Stimulated activated CD4-positive, alpha-beta T cell treated with anti-CD3 and anti-CD28 coated beads, TNF-alpha, amount 100 ng/mL, for 4 hours (primary cell): ENCODE data around the gene PPIAL4G.
"Not testable (repeated sequence)": the region's sequence is repeated elsewhere in the genome, so short reads cannot be mapped to it uniquely, and the experiment has no call there.

Experiments used
- DNase-seq, 3 experiments: peaks; one replicate each; pipeline ENCODE4 v3.0.0-alpha.2; 2020; ENCODE audit warnings: low read depth in 3 of 3

PPIAL4G gene

DNA sequence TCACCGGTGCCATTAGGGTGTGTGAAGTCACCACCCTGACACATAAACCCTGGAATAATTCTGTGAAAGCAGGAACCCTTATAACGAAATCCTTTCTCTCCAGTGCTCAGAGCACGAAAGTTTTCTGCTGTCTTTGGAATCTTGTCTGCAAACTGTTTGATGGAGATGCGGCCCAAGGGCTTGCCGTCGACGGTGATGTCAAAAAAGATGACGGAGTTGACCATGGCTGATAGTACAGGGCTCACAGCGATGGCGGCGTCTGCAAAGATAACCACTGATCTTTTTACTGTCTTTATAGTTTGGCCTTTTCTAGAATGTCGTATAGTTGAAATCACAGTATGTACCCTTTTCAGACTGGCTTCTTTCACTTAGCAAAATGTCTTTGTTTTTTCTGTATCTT, at the start of gene PPIAL4G:
Gene PPIAL4G, minus strand, starts transcription at position 274 of the 400 bp plus-strand sequence. Its CDS starts 50 bp downstream, at position 224.
- not testable (repeated sequence) for DNase-seq

GRCh38 chr1:148532158-148532557, 49.1 kb upstream of the PPIAL4G start:
- DNase-seq, result not testable (repeated sequence)

- DNase-seq, result peak; percentile 41 to 50 (median 49)
Measured at GRCh38 chr1:148529101-148529567, 46.0 kb upstream of the PPIAL4G start.

DNA sequence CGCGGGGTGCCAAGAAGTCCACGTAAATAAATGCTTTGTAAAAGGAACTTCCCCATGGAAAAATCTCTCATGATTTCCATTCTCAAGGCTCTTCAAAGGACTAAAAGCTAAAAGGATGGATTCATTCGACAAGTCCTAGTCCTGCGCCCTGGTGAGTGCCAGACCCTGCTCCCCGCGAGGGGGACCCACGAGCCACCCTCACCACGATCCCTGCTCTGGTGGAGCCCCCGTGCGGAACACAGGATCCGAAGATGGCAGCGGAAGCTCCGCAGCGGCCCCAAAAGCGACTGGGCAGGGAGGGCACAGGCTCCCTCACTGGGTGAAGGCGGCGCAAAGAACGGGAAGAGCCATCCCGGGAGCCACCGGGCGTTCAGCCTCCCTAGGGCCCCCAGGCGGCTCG, 45.5 kb upstream of the PPIAL4G start:
- not testable (repeated sequence) for DNase-seq

GRCh38 chr1:148526587-148526986, 43.5 kb upstream of the PPIAL4G start:
- DNase-seq, result not testable (repeated sequence)

- DNase-seq, result not testable (repeated sequence)
Measured at GRCh38 chr1:148523205-148524144, 40.4 kb upstream of the PPIAL4G start.

DNA sequence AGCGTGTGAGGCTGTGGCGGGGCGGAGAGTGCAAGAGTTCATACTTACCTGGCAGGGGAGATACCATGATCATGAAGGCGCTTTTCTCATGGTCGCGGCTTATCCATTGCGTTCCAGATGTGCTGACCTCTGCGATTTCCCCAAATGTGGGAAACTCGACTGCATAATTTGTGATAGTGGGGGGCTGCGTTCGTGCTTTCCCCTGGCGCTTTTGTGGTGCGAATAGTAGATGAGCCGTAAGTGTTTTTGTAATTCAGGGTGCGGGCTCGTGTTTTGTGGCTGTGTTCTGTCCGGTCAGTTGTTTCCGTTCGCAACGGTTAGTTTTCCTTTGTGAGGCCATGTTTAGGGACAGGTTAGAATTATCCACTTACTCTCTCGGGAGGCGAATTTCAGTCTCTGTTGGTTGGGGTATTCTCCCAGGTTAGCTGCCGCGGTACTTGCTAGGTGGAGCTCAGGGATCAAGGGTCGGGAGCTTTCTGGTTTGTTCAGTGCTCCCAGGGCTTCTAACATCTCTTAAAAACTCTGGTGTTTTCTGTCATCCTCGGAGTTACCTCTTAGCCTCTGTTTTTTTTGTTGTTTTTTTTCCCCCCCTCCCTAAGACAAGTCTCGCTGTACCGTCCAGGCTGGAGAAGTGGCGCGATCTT, 39.6 kb upstream of the PPIAL4G start:
- DNase-seq, result peak; percentile 66 to 79 (median 69)

- peak; percentile 50 to 70 (median 66) for DNase-seq
Measured at GRCh38 chr1:148522072-148522471, 39.0 kb upstream of the PPIAL4G start.

DNA sequence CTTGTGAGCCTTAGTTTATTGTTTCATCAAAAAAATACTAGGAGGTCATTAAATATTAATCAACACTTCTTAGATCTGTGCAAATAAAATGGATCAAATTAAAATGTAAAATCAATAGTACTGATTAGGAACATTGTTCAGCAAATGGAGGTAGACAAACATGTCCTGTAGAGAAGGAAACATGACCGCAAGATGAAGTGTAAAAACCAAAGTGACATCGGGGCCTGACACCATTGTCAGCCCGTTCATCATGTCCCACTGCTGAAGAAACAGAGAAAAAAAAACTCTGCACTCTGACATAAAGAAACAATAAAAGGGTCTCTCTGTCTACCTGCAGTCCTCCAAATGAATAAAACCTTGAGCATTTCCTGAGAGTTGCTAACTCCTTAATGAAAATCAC, 31.2 kb upstream of the PPIAL4G start:
- DNase-seq, result not testable (repeated sequence)

DNA sequence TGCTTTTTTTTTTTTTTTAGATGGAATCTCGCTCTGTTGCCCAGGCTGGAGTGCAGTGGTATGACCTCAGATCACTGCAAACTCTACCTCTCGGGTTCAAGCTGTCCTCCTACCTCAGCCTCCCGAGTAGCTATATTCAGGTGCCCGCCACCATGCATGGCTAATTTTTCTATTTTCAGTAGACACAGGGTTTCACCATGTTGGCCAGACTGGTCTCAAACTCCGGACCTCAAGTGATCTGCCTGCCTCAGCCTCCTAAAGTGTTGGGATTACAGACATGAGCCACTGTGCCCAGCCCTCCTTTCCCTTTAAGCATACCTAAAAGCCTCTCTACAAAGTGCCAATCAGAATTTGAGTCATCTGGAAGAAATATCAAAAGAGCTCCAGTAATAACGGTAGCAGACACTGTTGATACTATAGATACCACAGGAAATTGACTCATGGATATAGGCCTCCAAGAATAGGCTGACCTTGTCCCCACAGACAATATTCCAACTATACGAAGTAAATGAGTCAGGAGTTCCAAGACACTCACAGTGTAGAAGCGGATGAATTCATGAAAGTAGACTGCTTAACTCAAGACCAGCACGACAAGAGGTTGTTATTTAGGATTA, 29.6 kb upstream of the PPIAL4G start:
- DNase-seq, result not testable (repeated sequence)

DNA sequence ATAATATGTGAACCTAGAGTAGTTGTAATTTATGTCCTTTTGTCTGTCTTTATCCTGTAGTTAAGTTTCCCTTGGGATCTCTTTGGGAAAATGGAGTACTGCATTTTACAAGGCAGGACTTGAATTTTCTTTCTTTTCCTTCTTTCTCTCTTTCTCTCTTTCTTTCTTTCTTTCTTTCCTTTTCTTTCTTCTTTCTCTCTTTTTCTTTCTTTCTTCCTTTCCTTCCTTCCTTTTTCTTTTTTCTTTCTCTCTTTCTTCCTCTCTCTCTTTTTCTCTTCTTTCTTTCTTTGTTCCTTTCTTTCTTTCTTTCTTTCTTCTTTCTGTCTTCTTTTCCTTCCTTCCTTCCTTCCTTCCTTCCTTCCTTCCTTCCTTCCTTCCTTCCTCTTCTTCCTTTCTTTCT, 10.8 kb upstream of the PPIAL4G start:
- not testable (repeated sequence) for DNase-seq

- peak in 1 of 3 experiments; percentile 0 for DNase-seq
Measured at GRCh38 chr1:148481134-148481533, 2.0 kb downstream of the PPIAL4G start.

DNA sequence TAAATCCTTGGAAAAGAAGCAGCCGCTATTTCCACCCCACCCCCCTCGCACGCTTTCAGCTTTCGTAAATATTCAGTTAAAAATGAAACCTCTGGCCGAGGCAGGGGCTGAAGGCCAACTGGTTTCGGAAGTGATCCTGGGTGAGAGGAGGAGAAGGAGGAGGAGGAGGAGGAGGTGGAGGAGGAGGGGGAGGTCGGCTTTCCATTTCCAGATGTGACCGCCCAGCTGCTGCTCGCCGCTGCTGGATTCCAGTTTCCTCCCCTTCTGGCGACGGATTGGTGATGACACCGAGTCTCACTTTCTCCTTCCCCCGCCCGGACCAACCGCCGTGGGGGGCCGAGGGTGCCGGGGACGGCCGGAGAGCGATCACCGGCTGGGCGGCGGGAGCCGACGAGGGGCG, 23.4 kb downstream of the PPIAL4G start:
- DNase-seq, result not testable (repeated sequence)

DNA sequence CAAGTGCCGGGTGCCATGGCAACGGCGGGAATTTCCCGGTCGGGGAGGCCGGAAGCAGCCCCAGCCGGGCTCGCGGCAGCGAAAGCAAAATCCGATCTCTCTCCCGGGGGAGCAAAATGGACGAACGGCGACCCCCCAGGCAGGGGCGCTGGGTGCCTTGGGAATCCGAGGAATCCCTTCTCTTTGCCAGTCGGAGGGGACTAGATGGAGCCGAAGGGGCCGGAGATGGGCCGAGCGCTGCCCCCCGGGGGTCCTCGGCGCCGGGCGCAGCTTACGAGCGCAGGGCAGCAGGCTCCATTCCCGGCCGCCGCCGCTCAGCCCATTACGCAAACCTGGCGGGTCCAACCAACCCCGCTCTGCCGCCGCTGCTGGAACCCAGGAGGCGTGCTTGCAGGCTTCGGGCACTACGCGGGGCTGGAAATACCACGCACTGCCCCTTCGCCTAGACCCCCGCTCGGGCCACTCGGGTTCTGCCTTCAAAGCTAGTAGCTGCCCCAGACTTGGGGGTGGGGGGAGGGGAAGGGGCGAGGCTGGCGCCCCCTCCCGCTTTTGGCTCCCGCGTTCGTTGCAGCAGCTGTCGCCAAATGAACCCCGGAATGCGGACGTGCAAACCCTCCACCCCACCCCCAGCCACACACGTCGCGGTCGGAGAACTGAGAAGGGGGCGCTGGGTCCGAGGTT, 24.1 kb downstream of the PPIAL4G start:
- DNase-seq, result peak in 2 of 3 experiments; percentile 15 to 26

DNA sequence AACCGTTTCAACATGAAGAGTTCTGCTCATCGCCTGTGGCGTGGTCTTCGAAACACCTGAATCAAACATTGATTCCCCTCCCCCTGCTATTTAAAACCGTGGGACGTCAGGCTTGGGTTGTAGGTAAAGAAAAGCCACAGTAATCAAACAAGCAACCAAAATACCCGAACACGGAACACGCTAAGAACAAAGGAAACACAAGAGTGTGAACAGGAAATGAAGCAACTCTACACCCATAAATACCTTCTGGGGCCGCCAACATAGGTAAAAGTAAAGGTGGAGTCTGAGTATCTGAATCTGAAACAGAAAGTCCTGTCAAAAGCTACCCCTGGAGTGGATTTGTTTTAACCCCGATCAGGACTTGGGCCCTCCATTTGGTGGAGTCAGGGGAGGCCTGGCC, 24.7 kb downstream of the PPIAL4G start:
- peak in 2 of 3 experiments; percentile 10 to 25 for DNase-seq

- DNase-seq, result not testable (repeated sequence)
Measured at GRCh38 chr1:148452845-148453244, 30.3 kb downstream of the PPIAL4G start.

DNA sequence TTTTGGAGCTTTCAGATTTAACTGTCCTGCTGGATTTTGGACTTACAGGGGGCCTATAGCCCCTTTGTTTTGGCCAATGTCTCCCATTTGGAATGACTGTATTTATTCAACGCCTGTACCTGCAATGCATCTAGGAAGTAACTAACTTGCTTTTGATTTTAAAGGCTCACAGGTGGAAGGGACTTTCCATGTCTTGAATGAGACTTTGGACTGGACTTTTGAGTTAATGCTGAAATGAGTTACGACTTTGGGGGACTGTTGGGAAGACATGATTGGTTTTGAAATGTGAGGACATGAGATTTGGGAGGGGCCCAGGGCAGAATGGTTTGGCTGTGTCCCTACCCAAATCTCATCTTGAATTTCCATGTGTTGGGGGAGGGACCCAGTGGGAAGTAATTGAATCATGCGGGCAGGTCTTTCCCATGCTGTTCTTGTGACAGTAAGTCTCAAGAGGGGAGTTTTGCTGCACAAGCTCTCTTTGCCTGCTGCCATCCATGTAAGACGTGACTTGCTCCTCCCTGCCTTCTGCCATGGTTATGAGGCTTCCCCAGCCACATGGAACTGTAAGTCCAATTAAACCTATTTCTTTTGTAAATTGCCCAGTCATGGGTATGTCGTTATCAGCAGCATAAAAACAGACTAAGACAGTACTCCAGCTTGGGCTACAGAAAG, 43.3 kb downstream of the PPIAL4G start:
- not testable (repeated sequence) for DNase-seq

- DNase-seq, result no peak
Measured at GRCh38 chr1:148435406-148435805, 47.7 kb downstream of the PPIAL4G start.

DNA sequence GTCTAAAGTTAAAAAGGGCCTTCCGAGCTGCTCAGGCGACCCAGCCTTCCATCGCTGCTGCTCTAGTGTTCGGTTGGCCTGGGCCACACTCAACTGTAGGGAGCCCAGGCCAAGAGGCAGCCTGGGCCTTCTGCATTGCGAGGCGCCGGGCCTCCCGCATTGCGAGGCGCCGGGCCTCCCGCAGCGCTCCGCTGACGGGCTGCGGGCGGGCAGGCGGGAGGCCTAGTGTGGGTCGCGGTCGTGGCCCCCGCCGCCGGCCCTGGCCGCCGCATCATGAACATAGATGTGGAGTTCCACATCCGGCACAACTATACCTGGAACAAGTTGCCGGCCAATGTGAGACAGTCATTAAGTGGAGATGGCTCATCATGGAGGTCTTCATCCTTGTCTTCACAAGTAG, 48.3 kb downstream of the PPIAL4G start:
- DNase-seq, result no peak

GRCh38 chr1:148432916-148433317, 50.2 kb downstream of the PPIAL4G start:
- DNase-seq, result not testable (repeated sequence)
